Fibroblast of the aortic adventitia (primary cell): ENCODE results near the gene FAM83F. TPM values are rescaled to one million over a fixed set of nuclear protein-coding genes. Genes with fewer than 3 reads are reported as not detected.

Source experiments
- DNase-seq: peaks from one replicate; pipeline ENCODE4 v3.0.0-alpha.2; 2010; ENCODE audit warnings: low read depth
- H3K4me3 ChIP-seq: 2 replicates; pipeline ENCODE4 v1.5.1; 2011; ENCODE audit warnings: low read depth, mild to moderate bottlenecking, control low read depth, low read length, moderate library complexity
- total RNA-seq: library from RNA; depleted of rRNA; stranded (reverse); fragments of >200 nt; gene quantifications from 2 replicates; pipeline ENCODE4 v1.2.3, GENCODE V29; 2012; ENCODE audit warnings: low replicate concordance
- TF ChIP-seq, protein P1 (sequence below): IDR thresholded peaks from 2 replicates; pipeline ENCODE4 v1.5.1; 2011; ENCODE audit warnings: mild to moderate bottlenecking, low read length, control low read depth, inconsistent platforms; ENCODE audit not compliant: insufficient read depth

The FAM83F gene
- total RNA-seq, 1 donor = not detected

DNA sequence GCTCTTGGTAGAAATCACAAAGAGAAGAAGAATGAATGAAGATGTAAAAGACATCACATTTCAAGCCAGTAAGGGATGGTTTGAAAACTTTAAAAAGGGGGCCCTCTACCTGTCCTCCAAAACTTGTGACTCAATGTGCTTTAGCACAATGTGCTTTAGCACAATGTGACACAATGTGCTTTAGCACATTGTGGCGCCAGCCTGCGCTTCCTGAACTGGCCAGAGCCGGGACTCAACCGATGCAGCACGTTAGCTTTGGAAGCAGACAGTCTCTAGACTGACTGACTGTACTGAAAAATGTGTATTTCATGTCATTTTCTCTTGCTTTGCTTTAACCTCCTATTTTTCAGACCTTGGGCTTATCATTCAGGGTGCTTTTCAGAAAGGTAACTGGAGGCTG lies 63.5 kb downstream of the FAM83F start:
- TF ChIP-seq, protein P1, sequence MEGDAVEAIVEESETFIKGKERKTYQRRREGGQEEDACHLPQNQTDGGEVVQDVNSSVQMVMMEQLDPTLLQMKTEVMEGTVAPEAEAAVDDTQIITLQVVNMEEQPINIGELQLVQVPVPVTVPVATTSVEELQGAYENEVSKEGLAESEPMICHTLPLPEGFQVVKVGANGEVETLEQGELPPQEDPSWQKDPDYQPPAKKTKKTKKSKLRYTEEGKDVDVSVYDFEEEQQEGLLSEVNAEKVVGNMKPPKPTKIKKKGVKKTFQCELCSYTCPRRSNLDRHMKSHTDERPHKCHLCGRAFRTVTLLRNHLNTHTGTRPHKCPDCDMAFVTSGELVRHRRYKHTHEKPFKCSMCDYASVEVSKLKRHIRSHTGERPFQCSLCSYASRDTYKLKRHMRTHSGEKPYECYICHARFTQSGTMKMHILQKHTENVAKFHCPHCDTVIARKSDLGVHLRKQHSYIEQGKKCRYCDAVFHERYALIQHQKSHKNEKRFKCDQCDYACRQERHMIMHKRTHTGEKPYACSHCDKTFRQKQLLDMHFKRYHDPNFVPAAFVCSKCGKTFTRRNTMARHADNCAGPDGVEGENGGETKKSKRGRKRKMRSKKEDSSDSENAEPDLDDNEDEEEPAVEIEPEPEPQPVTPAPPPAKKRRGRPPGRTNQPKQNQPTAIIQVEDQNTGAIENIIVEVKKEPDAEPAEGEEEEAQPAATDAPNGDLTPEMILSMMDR = no peak

GRCh38 chr22:40065981-40066380 lies 71.2 kb downstream of the FAM83F start:
- no peak for DNase-seq
- TF ChIP-seq, protein P1 = no peak
- H3K4me3 ChIP-seq = no peak overlapping the region

More for the DNA sequence above, 63.5 kb downstream of the FAM83F start:
- H3K4me3 ChIP-seq = no peak overlapping the region
- DNase-seq = no peak

DNA sequence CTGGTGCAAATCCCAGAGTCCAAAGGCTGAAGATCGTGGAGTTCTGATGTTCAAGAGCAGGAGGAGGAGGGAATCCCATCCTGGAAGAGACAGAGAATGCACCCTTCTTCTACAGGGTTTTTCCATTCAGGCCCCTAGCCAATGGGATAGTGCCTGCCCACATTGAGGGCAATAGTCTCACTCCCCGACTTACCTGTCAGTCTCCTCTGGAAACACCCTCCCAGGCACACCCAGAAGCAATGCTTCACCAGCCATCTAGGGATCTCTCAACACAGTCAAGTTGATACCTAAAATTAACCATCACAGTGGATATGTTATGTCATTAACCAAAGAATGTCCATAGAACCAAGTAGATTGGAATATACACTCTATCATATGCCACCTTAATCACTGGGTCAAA lies 72.9 kb downstream of the FAM83F start:
- TF ChIP-seq, protein P1 = no peak
- H3K4me3 ChIP-seq = no peak overlapping the region
- no peak for DNase-seq

GRCh38 chr22:40070701-40071100 lies 75.9 kb downstream of the FAM83F start:
- DNase-seq = peak; percentile 7
- TF ChIP-seq, protein P1 = no peak
- no peak overlapping the region for H3K4me3 ChIP-seq

GRCh38 chr22:40071720-40072119 lies 77.0 kb downstream of the FAM83F start:
- no peak for DNase-seq
- TF ChIP-seq, protein P1 = no peak
- H3K4me3 ChIP-seq = no peak overlapping the region

DNA sequence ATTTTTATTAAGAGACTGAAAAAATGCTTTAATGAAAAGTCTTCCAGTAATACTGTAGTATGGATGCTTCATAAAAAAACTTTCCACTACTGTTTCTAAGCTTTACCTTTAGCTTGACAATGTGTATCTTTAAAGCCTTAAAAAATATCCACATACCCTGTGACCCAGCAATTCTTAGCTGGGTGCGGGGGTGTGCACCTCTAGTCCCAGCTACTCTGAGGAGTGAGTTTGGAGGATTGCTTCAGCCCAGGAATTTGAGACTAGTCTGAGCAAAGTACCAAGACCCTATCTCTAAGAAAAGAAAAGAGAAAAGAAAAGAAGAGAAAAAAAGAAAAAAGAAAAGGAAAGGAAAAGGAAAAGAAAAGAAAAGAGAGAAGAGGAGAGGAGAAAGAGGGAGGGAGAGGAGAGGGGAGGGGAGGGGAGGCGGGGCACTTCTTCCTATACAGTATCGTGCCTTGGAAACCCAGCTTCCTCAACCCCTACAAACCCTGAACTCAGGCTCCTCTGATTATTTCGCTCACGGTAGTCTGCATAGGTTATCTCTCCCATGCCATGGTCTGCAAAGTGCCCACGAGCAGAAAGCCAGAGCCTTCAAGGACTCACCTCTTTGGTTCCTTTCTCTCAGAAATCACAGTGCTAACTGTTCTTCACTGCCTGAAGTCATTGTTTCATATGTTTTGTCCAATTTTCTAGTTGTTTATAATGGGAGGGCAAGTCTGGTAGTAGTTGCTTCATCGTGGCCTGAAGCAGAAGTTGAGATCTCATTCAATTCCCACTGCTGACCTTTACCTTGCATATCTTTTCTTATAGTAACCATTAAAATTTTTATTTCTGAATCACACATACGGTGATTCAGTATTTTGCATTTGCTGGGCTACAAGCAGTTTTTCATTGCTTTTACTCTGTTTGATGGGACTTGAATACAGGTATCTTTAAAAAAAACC lies 82.2 kb downstream of the FAM83F start:
- no peak overlapping the region for H3K4me3 ChIP-seq
- TF ChIP-seq, protein P1 = no peak
- DNase-seq = peak; percentile 9
